Fibroblast of skin of abdomen (primary cell): Measurements from ENCODE around the gene PLEKHA7.
"Not testable (repeated sequence)": the region's sequence is repeated elsewhere in the genome, so short reads cannot be mapped to it uniquely, and the experiment has no call there.

Experiments
- DNase-seq: peaks from one replicate; pipeline ENCODE4 v3.0.0-alpha.2; 2013

Gene PLEKHA7

GRCh38 chr11:17010851-17011420 is 3.3 kb downstream of the PLEKHA7 start:
- DNase-seq: no peak

- DNase-seq: no peak
These were observed 6.1 kb downstream of the PLEKHA7 start for GRCh38 chr11:17008099-17008498.

DNA sequence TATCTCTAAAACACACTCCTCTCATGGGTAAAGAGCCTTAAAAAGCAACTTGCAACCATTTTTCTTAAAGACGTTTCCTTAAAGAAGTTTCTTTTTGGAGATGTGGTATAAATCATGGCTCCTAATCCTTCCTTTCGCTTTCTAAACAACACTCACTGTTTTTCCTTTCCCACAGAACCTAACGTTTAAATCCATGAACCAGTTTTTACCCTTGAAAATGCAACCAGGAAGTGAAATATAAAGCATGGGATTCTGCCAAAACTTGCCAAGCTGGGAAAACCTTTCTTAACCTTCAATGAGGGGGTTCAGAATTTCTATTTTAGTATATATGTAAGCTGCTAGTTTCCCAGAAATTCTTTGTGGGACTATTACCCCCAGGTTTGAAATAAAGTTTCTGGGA is 8.6 kb downstream of the PLEKHA7 start:
- DNase-seq: no peak

GRCh38 chr11:17004486-17005148 is 9.6 kb downstream of the PLEKHA7 start:
- no peak for DNase-seq

GRCh38 chr11:17003426-17003825 is 10.8 kb downstream of the PLEKHA7 start:
- no peak for DNase-seq

- no peak for DNase-seq
These were observed 11.7 kb downstream of the PLEKHA7 start for GRCh38 chr11:17002543-17002942.

DNA sequence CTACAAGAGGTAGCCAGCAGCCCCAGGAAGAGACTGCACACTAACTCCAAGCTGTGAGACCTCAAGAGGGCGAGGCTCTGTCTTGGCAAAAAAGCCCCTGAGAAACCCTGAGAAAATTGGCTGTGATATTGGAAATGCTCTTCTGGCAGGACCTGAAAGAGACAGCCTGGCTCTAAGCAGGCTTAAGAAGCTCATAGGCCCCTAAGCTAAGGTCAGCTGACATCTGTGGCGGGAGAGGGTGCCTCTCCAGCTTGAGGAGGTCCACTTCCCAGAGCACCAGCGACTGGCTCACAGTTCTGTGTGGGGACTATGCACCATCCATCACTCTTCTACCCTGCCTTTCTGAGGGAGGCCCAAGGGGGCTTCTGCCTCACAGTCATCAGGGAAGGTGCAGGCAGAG is 12.4 kb downstream of the PLEKHA7 start:
- DNase-seq: no peak

DNA sequence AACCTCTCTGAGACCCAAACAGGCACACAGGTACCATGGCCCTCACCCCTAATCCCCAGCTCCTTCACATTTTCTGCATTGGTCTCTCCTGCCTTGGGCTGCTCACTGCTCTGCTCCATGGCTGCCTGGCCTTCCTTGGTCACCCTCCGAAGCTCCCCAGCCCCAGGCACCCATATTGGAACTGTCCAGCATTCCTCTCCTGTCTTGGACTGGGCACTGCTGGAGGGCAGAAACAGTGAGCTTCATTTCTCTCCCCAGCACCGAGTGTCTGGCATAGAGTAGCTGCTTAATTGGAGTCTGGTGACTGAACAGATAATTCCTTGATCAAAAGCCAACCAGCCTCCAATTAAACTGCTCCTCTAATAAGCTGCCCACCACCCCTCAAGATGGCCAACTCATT is 13.2 kb downstream of the PLEKHA7 start:
- no peak for DNase-seq

GRCh38 chr11:17000253-17000652 is 14.0 kb downstream of the PLEKHA7 start:
- DNase-seq: not testable (repeated sequence)

DNA sequence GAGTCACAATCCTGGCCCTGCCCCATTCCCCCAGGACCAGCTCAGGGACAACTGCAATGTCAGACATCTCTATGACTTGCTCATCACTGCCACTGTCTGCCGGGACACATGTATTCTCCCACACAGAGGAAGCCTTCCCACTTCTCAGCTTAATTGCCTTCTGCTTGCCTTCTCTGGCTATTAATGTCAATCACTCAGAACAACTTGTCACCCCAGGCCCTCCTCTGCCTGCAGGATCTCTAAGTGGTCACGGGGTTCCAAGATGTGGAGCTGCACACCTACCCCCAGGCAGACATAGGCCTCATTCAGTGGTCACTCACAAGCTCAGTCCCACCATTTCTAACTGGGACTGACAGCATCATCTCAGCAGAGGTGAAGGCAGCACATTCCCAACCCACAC is 15.1 kb downstream of the PLEKHA7 start:
- no peak for DNase-seq

DNA sequence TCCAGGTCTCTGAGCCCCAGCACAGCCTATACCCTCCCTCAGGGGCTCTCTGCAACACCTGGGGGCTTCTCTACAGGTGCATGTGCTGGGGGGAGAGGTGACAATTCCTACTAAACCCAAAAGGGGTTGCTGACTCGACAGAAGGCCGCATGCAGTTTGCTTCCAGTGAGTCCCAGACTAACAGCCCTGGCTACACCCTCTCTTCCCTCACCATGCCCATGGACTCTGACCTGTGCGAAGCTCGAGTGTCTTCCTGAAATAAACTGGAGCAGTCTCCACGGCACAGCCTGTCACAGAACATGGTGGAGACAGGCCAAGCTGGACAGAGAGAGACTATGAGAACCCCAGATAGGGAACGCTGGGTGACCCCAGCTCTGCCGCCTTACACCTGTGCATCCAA is 16.6 kb downstream of the PLEKHA7 start:
- no peak for DNase-seq

DNA sequence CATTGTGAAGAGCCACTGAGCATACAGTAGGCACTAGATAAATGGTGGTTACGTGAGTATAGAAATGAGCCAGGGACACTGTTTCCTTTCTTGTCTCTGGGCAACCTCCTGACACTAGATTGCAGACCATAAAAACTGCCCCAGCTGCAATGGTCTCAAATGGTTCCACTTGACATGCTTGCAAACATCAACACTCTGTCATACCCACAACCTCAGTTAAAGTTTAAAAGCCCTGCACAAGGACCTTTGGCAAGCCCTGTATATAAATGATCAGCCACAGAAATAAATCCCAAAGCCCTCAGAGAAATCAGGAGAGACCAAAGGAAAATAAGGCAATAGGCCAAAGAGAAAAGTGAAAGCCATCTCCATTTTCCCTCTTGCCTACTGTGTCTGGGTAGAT is 20.7 kb downstream of the PLEKHA7 start:
- no peak for DNase-seq

GRCh38 chr11:16992846-16993245 is 21.4 kb downstream of the PLEKHA7 start:
- DNase-seq: no peak

DNA sequence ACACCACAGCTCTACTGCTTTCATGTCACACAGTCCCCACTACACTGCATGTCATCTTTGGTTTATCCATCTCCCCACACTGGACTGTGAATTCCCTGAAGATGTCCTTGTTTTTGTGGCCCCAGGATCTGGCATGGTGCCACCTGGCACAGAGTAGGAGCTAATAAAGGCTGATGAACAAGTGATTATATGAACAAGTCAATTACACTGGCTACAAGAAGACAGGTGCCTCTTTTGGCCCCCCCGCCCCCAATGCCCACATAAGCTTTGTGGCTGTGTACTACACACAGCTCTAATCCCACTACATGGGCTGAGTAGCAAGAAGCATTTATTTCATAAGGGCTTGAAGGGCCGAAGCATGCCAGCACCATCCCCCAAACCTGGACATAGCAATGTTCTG is 24.7 kb downstream of the PLEKHA7 start:
- no peak for DNase-seq

DNA sequence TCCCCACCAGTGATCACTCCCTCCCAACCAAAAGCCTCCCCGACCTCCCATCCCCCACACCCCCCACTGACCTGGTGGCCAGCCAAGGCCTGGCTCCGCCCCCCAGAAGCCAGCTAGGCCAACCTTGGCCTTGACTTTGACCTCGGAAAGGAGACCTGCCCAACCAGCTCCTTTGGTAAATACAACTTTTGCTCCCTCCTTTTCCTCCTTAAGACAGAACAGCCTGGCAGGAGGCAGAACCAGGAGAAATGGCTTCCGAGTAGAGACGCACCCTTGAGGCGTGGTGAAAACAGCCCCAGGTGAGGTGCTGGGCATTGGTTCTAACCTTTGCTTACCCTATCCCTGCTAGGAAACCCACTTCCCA is 27.0 kb downstream of the PLEKHA7 start:
- no peak for DNase-seq

DNA sequence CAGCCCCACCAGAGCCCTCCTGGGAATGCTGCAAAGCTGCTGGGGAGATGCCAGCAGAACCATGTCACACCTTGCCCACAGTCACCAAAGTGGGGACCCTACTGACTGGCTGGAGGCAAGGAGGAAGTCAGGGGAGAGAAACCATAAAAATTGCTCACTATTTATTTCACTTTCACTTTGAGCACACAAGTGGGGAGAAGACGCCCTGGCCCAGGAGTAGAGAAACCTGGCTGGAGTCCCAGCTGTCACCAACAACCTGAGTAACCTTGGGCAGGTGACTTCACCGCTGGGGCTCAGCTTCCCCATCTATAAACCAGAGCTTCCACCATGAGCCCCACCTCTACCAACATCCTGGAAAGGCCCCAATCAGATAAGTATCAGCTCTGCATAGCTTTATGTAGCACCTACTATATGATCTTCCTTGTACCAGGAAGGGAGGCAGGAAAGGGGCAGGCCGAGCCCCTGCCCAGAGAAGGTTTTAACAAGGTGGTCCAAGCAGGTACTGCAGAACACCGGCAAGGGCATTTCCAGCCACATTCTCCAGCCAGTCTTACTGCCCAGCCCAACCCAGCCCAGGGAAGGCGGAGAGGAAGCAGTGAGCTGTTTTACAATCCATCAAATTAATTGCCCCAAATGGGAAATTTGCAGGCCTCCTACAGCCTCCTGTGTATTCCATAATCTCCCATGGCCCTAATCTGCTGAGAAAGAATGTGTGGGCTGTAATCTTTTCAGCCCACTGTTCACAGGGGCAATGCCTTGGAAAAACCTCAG is 27.6 kb downstream of the PLEKHA7 start:
- DNase-seq: no peak

DNA sequence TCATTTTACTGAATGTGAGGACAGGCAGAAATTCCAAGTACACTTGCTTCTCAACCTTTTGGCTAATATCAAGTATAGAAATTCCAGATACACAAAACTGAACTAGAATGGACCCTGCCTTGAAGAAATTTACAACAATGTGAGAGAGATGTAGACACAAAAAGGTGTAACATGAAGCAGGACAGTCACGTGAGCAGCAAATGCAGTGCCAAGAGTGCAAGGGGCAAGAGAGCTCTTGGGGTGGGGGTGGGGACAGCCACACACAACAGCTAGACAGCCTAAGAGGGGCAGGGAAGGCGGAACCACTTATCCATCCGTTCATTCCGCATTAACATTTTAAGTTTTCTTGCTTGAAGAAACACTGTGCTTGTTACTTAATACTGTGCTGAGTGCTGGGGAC is 28.9 kb downstream of the PLEKHA7 start:
- DNase-seq: no peak

DNA sequence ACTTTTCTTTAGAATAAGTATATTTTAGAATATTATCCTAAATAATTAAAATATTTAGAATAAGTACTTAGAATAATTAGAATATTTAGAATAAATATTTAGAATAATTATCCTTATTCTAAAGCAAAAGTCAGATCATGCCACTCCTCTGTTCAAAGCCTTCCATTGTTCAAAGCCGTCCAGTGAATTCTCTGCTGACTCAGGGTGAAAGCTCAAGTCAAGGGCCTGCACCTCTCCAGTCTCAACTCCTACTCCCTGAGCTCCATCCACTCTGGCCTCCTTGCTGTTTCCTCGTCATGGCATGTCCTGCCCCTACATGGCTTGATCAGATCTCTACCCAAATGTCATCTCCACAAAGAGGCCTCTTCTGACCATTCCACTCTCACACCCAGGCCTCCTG is 30.0 kb downstream of the PLEKHA7 start:
- DNase-seq: no peak

DNA sequence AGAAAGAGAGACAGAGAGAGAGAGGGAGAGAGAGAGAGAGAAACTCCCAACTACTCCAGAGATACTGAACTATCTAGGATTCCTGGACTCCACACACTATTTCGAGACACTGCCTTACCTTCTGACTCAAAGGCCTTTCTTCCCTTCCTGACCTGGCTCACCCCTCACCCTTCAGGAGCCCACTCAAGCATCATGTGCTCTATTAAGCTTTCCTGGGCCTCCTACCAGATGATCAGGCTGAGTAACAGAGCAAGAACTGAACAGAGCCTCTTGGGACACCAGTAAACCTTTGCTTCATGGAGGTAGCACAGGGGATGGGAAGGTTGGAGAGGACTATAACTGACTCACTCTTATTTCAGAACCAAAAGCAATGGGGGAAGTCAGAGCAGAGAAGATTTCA is 31.4 kb downstream of the PLEKHA7 start:
- DNase-seq: no peak

DNA sequence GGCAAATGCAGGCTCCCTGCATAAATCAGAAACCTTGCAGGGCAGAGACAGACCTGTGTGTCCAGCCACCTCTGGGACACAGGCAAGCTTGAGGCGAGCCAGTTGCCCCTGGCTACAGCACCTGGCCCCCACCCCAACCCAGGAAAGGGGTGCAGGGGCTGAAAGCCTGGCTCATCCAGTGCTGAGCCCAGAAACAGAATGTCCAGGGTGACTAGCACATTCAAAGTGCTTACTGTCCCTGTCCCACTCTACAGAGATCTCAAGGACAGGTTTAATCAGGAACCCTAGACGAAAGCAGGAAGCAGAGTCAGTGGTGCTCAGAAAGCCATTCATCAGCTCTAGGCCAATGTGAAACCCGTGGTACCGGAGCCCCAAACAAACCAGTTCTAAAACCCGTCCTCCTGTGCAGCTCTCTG is 31.9 kb downstream of the PLEKHA7 start:
- DNase-seq: no peak

DNA sequence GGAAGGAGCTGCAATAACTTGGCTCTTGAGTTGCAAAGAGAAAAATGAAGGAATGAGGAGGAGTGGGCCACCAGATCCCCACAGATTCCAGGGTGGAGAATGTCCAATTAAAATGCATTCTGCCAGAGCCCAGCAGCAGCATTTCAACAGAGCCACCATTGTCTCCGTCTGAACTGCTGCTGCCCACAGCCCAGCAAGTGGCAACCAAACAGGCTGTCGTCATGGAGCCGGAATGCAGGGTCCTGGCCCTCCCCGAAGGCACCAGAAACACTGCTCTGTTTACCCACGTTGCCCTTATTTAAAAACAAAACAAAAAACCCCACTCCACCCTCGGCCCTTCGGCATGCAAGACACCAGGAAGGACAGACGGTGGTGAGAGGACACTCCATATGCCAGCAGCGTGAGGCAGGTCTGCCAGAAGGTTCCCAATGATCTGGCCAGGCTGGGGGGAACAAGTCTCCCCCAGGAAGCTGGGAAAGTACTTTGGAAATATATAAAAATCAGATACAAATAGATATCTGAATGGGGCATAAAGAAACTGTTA is 32.5 kb downstream of the PLEKHA7 start:
- no peak for DNase-seq

- DNase-seq: no peak
These were observed 34.3 kb downstream of the PLEKHA7 start for GRCh38 chr11:16979703-16980622.

DNA sequence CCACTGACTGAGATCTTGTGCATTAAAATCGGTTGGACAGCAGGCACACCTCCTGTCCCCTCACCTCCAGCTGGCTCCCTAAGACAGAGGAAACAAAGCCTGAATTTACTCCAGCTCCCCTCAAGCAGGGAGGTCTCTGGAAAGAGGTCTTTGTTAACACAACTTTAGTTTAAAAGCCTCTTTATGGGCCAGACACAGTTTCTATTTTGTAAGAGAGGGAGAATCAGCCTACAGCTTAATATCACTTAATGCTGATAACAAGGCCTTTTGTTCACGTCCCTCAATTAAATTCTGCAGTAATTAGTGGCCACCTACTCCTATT is 36.3 kb downstream of the PLEKHA7 start:
- DNase-seq: no peak
